ENCODE data around the gene ROBO1.

DNA sequence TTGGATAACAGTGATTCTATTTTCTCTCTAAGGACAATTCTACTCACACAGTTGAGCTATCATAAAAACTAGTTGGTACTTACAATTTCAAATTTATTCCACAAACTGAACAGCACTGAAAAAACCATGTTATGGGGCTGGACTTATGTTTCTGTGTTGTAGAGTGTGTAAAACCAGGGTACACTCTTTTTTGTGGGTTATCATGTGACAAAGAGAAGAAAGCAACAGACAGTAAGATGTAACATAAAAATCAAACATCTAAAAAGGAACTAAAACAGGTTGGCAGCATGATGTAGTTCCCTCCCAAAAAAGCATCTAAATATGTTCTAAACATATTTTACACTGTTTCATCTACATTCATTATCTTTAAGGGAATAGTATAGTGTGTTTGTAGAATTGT lies 757.9 kb downstream of the ROBO1 start:
- TF ChIP-seq, protein P1, sequence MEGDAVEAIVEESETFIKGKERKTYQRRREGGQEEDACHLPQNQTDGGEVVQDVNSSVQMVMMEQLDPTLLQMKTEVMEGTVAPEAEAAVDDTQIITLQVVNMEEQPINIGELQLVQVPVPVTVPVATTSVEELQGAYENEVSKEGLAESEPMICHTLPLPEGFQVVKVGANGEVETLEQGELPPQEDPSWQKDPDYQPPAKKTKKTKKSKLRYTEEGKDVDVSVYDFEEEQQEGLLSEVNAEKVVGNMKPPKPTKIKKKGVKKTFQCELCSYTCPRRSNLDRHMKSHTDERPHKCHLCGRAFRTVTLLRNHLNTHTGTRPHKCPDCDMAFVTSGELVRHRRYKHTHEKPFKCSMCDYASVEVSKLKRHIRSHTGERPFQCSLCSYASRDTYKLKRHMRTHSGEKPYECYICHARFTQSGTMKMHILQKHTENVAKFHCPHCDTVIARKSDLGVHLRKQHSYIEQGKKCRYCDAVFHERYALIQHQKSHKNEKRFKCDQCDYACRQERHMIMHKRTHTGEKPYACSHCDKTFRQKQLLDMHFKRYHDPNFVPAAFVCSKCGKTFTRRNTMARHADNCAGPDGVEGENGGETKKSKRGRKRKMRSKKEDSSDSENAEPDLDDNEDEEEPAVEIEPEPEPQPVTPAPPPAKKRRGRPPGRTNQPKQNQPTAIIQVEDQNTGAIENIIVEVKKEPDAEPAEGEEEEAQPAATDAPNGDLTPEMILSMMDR (optimal IDR thresholded peaks at IDR 0.05 in 1 of 3, IDR thresholded peaks at IDR 0.05 in 1 of 3, conservative IDR thresholded peaks at IDR 0.05 in 1 of 3; ENCODE audit: extremely low read depth in 1 of 3, insufficient read depth in 2 of 3, low read length in 3 of 3): no peak
- TF ChIP-seq EZH2 (IDR thresholded peaks at IDR 0.05; ENCODE audit: low read length): no peak
